Transverse colon (tissue), 4 donors: ENCODE measurements around the gene UBALD2. TPM values are rescaled to one million over a fixed set of nuclear protein-coding genes. Genes with fewer than 3 reads are reported as not detected.
"Not testable (repeated sequence)": the region's sequence is repeated elsewhere in the genome, so short reads cannot be mapped to it uniquely, and the experiment has no call there.

Source experiments
- DNase-seq: peaks from one replicate; pipeline ENCODE4 v3.0.0-alpha.2; 2019
- H3K27ac ChIP-seq, 4 donors: fragments of 200-600 bp; sonication (generic); 2 replicates each; pipeline ENCODE4 v1.5.1; 2016 to 2018; ENCODE audit warnings: inconsistent platforms in 4 of 4
- H3K27me3 ChIP-seq: fragments of 200-600 bp; sonication (generic); 2 replicates; pipeline ENCODE4 v1.5.1; 2017; ENCODE audit warnings: inconsistent platforms
- H3K36me3 ChIP-seq, 4 donors: fragments of 200-600 bp; sonication (generic); 2 replicates each; pipeline ENCODE4 v1.5.1; 2017 to 2019; ENCODE audit warnings: inconsistent platforms in 4 of 4
- H3K4me1 ChIP-seq, 4 donors: fragments of 200-600 bp; sonication (generic); 2 replicates each; pipeline ENCODE4 v1.5.1; 2017 to 2020; ENCODE audit warnings: inconsistent platforms in 4 of 4
- H3K4me3 ChIP-seq, 4 donors: fragments of 200-600 bp; sonication (generic); 1 replicate in 1 of 4; 2 replicates in 3 of 4; pipeline versions ENCODE4 v1.5.1 to v1.6.1; 2017 to 2019; ENCODE audit warnings: inconsistent platforms in 4 of 4
- H3K9me3 ChIP-seq, 2 donors: fragments of 200-600 bp; sonication (generic); 2 replicates each; pipeline ENCODE4 v1.5.1; 2017 to 2019; ENCODE audit warnings: inconsistent platforms in 2 of 2
- EP300 ChIP-seq: sonication (generic); formaldehyde crosslinking; IDR thresholded peaks from one replicate; pipeline ENCODE4 v1.6.1; 2017; ENCODE audit warnings: antibody characterized with exemption, low read depth
- POLR2A ChIP-seq: fragments of 450-650 bp; IDR thresholded peaks from one replicate; pipeline ENCODE4 v1.6.1; 2016; ENCODE audit warnings: antibody characterized with exemption, mild to moderate bottlenecking, moderate library complexity
- POLR2AphosphoS5 ChIP-seq, 3 donors: sonication (generic); formaldehyde crosslinking; IDR thresholded peaks; one replicate each; pipeline ENCODE4 v1.6.1; 2016; ENCODE audit warnings: antibody characterized with exemption in 3 of 3
- WGBS, 2 donors: methylation state at CpG; one replicate each; pipeline ENCODE4 v1.1.5; 2018; ENCODE audit warnings: low coverage in 1 of 2; 5-methylcytosine and 5-hydroxymethylcytosine counted together
- in situ Hi-C, 4 donors: fragments of 200-750 bp; cut with MboI; loops; one replicate each; pipeline versions ENCODE4 v1.15.0 to v1.15.1; 2017; ENCODE audit warnings: low sequenced_read_pairs in 3 of 4, low pct_ligation_motif_present in 1 of 4, low pct_unique_long_range_greater_than_20kb in 1 of 4
- intact Hi-C: fragments of 100-400 bp; cut with DNase I; formaldehyde crosslinking; loops from one replicate; pipeline ENCODE4 v1.15.1; 2023; ENCODE audit warnings: low total_unique reads
- total RNA-seq, 4 donors: library from RNA; depleted of rRNA; stranded (reverse); fragments of >200 nt; gene quantifications; one replicate each; pipeline ENCODE4 v1.1.0, GENCODE V29; 2016
- TF ChIP-seq, protein P1 (sequence below), 5 experiments: fragments of 200-600 bp in 3 of 5; fragments of 450-650 bp in 2 of 5; sonication (generic) in 3 of 5; IDR thresholded peaks; 1 replicate in 2 of 5; 2 replicates in 3 of 5; pipeline ENCODE4 v1.5.1; 2016 to 2017; ENCODE audit warnings: antibody characterized with exemption in 5 of 5, inconsistent platforms in 3 of 5, mild to moderate bottlenecking in 2 of 5, moderate library complexity in 1 of 5

Gene UBALD2
- total RNA-seq, 4 donors from 2014 or later: 25.5 to 51.2 (median 34.5) TPM

DNA sequence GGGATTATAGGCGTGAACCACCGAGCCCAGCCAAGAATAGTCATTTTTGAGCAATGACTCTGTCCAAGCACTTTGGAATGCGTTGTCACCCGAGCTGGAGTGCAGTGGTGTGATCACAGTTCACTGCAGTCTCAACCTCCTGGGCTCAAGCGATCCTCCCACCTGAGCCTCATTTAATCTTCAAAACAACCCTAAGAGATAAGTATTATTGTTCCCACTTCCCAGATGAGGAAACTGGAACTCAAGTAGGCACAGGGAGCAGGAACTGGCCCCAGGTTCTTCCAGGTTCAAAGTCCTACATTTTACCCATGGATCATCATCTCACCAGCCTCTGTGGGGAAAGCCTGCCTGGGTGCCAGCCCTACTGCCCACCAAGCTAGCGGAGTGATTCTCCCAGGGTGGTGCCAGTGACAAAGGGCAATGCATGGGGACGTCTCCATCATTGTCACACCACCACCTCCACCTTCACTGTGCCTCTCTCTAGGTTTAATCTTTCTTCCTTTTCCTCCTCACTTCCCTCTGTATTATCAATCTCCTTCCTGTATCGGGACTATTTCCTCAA is 13.6 kb upstream of the UBALD2 start:
- no peaks in the 10 kb centered on the region for H3K9me3 ChIP-seq
- peaks cover 13 to 38% (median 21%) of the 10 kb centered on the region in 4 donors for H3K4me1 ChIP-seq
- H3K27me3 ChIP-seq: no peaks in the 10 kb centered on the region
- TF ChIP-seq, protein P1, sequence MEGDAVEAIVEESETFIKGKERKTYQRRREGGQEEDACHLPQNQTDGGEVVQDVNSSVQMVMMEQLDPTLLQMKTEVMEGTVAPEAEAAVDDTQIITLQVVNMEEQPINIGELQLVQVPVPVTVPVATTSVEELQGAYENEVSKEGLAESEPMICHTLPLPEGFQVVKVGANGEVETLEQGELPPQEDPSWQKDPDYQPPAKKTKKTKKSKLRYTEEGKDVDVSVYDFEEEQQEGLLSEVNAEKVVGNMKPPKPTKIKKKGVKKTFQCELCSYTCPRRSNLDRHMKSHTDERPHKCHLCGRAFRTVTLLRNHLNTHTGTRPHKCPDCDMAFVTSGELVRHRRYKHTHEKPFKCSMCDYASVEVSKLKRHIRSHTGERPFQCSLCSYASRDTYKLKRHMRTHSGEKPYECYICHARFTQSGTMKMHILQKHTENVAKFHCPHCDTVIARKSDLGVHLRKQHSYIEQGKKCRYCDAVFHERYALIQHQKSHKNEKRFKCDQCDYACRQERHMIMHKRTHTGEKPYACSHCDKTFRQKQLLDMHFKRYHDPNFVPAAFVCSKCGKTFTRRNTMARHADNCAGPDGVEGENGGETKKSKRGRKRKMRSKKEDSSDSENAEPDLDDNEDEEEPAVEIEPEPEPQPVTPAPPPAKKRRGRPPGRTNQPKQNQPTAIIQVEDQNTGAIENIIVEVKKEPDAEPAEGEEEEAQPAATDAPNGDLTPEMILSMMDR (IDR thresholded peaks at IDR 0.05): no peak
- TF ChIP-seq POLR2AphosphoS5 (IDR thresholded peaks at IDR 0.05): no peak
- TF ChIP-seq EP300: no peak
- no peak for TF ChIP-seq POLR2A
- H3K27ac ChIP-seq: peak overlapping the region; percentile 39 to 78 (median 70)
- intact Hi-C loops (no loop called here), in situ Hi-C loops (no loop called here)
- WGBS, 2 donors: 84 to 85% methylated on average over 4 to 8 of the region's 8 CpGs
- no peak for DNase-seq
- no peak overlapping the region for H3K4me3 ChIP-seq
- H3K36me3 ChIP-seq: no peaks in the 10 kb centered on the region

DNA sequence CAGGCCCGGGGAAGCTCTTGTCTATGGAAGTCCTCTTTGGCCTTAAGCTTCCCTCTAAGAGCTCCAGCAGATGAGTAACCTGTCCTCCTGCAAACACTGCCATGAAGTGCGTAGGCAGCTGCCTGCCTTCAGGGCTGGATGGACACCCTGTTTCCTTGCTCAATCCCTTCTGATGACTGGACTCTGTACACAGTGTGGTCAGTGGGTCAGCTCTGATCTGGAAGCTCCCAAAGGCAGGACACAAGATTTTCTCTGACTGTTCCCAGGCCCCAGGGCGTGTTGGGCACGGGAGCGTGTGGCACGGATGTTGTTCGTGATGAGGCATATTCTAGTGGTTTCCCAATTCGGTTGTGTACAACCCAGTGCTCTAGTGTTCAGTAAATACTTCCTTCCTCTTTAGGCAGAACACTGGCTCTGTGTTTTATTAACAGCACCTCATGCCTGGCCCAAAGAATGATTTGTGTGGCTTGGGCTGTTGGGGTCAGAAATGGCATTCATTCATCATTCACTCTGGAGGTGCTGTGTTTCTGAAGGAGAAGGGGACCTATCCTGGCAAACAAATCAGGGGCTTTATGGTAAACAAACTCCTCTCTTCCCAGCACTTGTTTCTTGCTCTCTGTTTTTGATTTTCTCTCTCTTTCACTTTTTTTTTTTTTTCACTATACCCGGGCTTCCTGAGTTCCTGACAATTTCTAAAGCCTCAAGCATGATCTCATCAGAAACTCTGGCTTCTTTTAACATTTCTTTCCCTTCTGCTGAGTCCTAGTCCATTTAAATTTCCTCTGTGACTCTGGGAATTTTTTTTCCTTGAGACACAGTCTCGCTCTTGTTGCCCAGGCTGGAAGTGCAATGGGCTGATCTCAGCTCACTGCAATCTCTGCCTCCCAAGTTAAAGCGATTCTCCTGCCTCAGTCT is 12.9 kb upstream of the UBALD2 start:
- WGBS, 2 donors: 50 to 71% methylated on average over 5 to 11 of the region's 11 CpGs
- Histone ChIP-seq H3K36me3 (no peaks in the 10 kb centered on the region), H3K9me3 (no peaks in the 10 kb centered on the region), H3K27ac (peak overlapping the region; percentile 39 to 78 (median 70)), H3K27me3 (no peaks in the 10 kb centered on the region), H3K4me1 (peaks cover 8 to 33% (median 18%) of the 10 kb centered on the region in 4 donors), H3K4me3 (no peak overlapping the region)
- in situ Hi-C loops: no loop called here
- TF ChIP-seq EP300: no peak
- TF ChIP-seq, protein P1 (IDR thresholded peaks at IDR 0.05): no peak
- peak; percentile 26 for TF ChIP-seq POLR2A
- TF ChIP-seq POLR2AphosphoS5 (IDR thresholded peaks at IDR 0.05): peak in 2 of 3 donors; percentile 45 to 64
- intact Hi-C loops: no loop called here
- DNase-seq: peak; percentile 67

DNA sequence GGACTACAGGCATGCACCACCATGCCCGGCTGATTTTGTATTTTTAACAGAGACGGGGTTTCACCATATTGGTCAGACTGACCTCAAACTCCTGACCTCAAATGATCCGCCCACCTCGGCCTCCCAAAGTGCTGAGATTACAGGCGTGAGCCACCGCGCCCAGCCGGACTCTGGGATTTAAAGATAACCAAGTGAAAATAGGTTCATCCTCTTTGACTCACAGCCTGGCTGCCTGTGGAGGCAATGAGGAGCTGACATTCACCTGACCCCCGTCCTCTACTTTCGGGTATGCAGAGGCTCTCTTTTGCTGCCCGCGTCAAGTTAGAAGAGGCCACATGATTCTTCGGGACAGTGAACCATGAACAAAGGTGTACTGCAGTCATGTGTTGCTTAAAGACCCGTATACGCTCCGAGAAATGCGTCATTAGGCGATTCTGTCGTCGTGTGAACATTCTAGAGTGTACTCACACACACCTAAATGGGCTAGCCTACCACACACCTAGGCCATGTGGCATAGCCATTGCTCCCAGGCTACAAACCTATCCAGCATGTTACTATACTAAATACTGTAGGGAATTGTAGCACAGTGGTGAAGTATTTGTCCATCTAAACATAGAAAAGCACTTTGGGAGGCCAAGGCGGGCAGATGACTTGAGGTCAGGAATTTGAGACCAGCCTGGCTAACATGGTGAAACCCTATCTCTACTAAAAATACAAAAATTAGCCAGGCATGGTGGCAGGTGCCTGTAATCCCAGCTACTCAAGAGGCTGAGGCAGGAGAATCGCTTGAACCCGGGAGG is 12.0 kb upstream of the UBALD2 start:
- H3K27ac ChIP-seq: peak overlapping the region; percentile 39 to 78 (median 70)
- H3K36me3 ChIP-seq, H3K9me3 ChIP-seq, H3K4me3 ChIP-seq, intact Hi-C loops, DNase-seq, H3K27me3 ChIP-seq, in situ Hi-C loops: not testable (repeated sequence)
- 87 to 93% methylated on average over 2 to 23 of the region's 23 CpGs for WGBS, 2 donors
- H3K4me1 ChIP-seq: peaks cover 12 to 36% (median 19%) of the 10 kb centered on the region in 4 donors

DNA sequence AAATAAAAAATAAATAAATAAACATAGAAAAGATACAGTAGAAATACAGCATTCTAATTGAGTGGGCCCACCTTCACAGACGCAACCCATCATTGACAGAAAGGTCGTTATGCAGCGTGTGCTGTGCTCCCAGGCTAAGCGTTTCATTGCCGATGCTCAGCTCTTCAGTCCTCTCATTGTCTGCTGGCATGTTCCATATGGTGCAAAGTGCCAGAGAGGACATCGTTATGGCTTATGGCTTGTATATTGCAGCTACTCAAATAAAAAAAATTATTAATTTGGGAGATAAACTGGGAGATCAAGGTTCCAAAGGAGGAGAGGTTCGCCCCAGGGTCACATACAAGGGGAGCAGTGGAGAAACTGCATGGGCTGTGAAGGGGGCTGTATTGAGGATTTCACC is 11.3 kb upstream of the UBALD2 start:
- no peak for DNase-seq
- in situ Hi-C loops: no loop called here
- H3K4me1 ChIP-seq: peaks cover 18 to 43% (median 25%) of the 10 kb centered on the region in 4 donors
- no peaks in the 10 kb centered on the region for H3K36me3 ChIP-seq
- H3K4me3 ChIP-seq: no peak overlapping the region
- intact Hi-C loops: no loop called here
- no peaks in the 10 kb centered on the region for H3K27me3 ChIP-seq
- TF ChIP-seq EP300 (no peak), POLR2AphosphoS5 (IDR thresholded peaks at IDR 0.05) (no peak), POLR2A (no peak)
- TF ChIP-seq, protein P1 (IDR thresholded peaks at IDR 0.05): no peak
- H3K9me3 ChIP-seq: no peaks in the 10 kb centered on the region
- 82 to 89% methylated on average over 7 of the region's 7 CpGs for WGBS, 2 donors
- peak overlapping the region in 1 of 4 donors; percentile 78 for H3K27ac ChIP-seq
